Skeletal muscle tissue (tissue), 4 donors: ENCODE measurements around the gene NUTM2F. TPM values are rescaled to one million over a fixed set of nuclear protein-coding genes. Genes with fewer than 3 reads are reported as not detected.
"Not testable (repeated sequence)": the region's sequence is repeated elsewhere in the genome, so short reads cannot be mapped to it uniquely, and the experiment has no call there.

Experiments used
- H3K27ac ChIP-seq: one replicate; pipeline ENCODE4 v1.7.0; 2013; ENCODE audit warnings: mild to moderate bottlenecking, low read depth, low read length, inconsistent platforms
- H3K27me3 ChIP-seq, 3 donors: one replicate each; pipeline ENCODE4 v1.7.0; 2013; ENCODE audit warnings: low read length in 3 of 3; ENCODE audit not compliant: control insufficient read depth in 3 of 3, insufficient read depth in 3 of 3
- H3K36me3 ChIP-seq, 3 donors: one replicate each; pipeline ENCODE4 v1.7.0; 2013; ENCODE audit warnings: low read length in 3 of 3; ENCODE audit not compliant: control insufficient read depth in 3 of 3, insufficient read depth in 3 of 3
- H3K4me1 ChIP-seq, 3 donors: one replicate each; pipeline ENCODE4 v1.7.0; 2013; ENCODE audit warnings: low read length in 3 of 3, mild to moderate bottlenecking in 3 of 3; ENCODE audit not compliant: control insufficient read depth in 3 of 3, insufficient read depth in 3 of 3
- H3K4me3 ChIP-seq, 3 donors: one replicate each; pipeline ENCODE4 v1.7.0; 2013; ENCODE audit warnings: low read length in 3 of 3
- H3K9ac ChIP-seq, 3 donors: one replicate each; pipeline ENCODE4 v1.7.0; 2013; ENCODE audit warnings: low read length in 3 of 3, mild to moderate bottlenecking in 3 of 3, moderate library complexity in 2 of 3, low read depth in 1 of 3
- H3K9me3 ChIP-seq, 3 donors: one replicate each; pipeline ENCODE4 v1.7.0; 2013; ENCODE audit warnings: low read length in 3 of 3; ENCODE audit not compliant: control insufficient read depth in 3 of 3
- total RNA-seq: library from RNA; depleted of rRNA; stranded (reverse); fragments of >200 nt; gene quantifications from one replicate; pipeline ENCODE4 v1.2.3, GENCODE V29; 2014
- donor health status: Osteomylitis.

Gene NUTM2F
- total RNA-seq: not detected

DNA sequence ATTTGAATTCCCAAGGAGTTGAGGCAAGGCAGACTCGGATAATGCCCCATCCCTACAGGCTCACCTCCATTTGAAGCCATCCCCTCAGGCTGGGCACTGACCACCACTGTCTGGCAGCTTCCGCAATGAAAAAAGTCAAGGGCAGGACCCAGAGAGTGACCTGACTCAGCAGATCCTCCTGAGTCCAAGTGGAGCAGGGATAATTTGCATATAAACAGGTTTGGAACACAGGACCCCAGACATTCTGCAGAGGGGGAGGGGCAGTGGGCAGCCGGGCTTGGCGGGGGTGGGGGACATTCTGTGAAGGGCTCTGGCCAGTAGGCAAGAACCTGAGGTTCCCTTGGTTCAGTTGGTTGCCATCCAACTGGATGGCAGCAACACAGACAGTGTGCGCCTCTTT lies at the start of gene NUTM2F:
Gene NUTM2F, minus strand, starts transcription at position 101 of the 400 bp plus-strand sequence. Its CDS starts 21 bp downstream, at position 80.
- not testable (repeated sequence) for H3K4me3 ChIP-seq, H3K27ac ChIP-seq, H3K27me3 ChIP-seq, H3K9me3 ChIP-seq, H3K36me3 ChIP-seq, H3K9ac ChIP-seq, H3K4me1 ChIP-seq

- H3K9ac ChIP-seq: peak overlapping the region in 2 of 3 donors; percentile 53 to 60
- H3K36me3 ChIP-seq: not testable (repeated sequence)
These were observed 46.8 kb upstream of the NUTM2F start for GRCh38 chr9:94375197-94375596.

DNA sequence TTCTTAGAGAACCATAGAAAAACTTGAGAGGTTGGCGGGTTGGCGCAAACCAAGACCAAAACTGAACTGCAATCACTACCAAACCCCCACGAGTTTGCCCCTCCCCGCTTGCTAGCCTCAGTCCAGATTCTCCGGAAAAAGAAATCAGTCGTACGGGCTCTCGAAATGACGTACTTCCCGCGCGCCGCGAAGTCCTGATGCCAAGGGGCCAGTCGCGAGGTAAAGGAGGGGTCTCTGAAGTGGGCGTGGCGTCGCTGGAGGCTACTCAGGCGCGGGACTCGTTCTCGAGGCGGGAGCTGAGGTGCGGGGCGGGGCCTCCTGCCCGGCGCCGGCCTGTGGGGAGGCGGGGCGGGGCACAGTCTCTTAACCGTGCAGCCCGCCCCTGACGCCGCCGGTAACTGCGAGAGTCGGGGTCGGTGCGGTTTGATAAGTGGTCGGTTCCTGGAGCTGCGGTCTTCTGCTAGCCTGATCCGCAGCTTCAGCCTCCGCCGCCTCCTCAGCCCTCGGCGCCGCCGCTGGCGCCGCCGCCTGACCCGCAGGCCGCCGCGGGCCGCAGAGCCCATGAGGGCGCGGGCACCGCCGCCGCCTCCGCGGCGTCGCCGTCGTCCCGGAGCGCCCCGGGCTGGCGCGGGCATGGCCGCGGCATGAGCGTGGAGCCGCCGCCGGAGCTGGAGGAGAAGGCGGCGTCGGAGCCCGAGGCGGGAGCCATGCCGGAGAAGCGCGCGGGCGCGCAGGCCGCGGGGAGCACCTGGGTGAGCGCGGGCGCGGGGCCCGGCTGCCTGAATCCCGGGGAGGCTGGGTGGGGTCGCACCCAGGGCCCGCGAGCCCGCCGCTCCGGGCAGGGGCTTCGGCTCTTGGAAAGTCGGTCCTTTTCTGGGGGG lies 46.0 kb upstream of the NUTM2F start:
- Histone ChIP-seq H3K4me3 (peak overlapping the region; percentile 63 to 70 (median 66)), H3K9ac (peak overlapping the region in 2 of 3 donors; percentile 53 to 64), H3K27ac (peak overlapping the region; percentile 75)
- H3K36me3 ChIP-seq, H3K4me1 ChIP-seq, H3K9me3 ChIP-seq, H3K27me3 ChIP-seq: not testable (repeated sequence)

More at GRCh38 chr9:94375197-94375596, 46.8 kb upstream of the NUTM2F start:
- Histone ChIP-seq H3K4me3 (peak overlapping the region; percentile 48 to 60 (median 54)), H3K27ac (peak overlapping the region; percentile 56)
- not testable (repeated sequence) for H3K4me1 ChIP-seq, H3K9me3 ChIP-seq, H3K27me3 ChIP-seq

GRCh38 chr9:94373779-94374175 lies 45.3 kb upstream of the NUTM2F start:
- Histone ChIP-seq H3K4me3 (peak overlapping the region; percentile 63 to 70 (median 66)), H3K9ac (peak overlapping the region in 1 of 3 donors; percentile 64), H3K27ac (peak overlapping the region; percentile 75)
- H3K27me3 ChIP-seq, H3K4me1 ChIP-seq, H3K9me3 ChIP-seq, H3K36me3 ChIP-seq: not testable (repeated sequence)

DNA sequence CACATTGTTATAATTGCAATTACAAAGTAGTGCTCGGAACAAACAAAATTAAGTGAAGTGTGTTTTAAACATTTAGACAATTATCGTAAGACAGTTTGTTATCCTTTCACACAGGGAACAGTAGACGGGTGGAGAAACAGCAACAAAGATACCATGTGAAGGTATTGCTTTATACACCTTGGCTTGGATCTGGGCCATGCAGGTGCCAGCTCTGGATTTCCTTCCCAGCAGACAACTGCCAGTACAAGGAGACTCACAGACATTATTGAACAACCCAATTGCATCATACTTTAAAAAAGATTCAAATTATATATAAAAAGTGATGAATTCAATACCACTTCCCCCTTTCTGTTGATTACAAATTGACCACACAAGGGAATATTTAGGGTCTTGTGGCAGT lies 41.8 kb upstream of the NUTM2F start:
- not testable (repeated sequence) for H3K4me3 ChIP-seq, H3K36me3 ChIP-seq, H3K4me1 ChIP-seq, H3K27ac ChIP-seq, H3K9me3 ChIP-seq, H3K27me3 ChIP-seq, H3K9ac ChIP-seq

GRCh38 chr9:94364093-94364614 lies 35.7 kb upstream of the NUTM2F start:
- H3K27me3 ChIP-seq, H3K36me3 ChIP-seq, H3K27ac ChIP-seq, H3K4me1 ChIP-seq, H3K4me3 ChIP-seq, H3K9me3 ChIP-seq, H3K9ac ChIP-seq: not testable (repeated sequence)

- H3K4me1 ChIP-seq, H3K27me3 ChIP-seq, H3K36me3 ChIP-seq, H3K9ac ChIP-seq, H3K9me3 ChIP-seq, H3K4me3 ChIP-seq, H3K27ac ChIP-seq: not testable (repeated sequence)
These were observed 28.7 kb upstream of the NUTM2F start for GRCh38 chr9:94357158-94357557.

DNA sequence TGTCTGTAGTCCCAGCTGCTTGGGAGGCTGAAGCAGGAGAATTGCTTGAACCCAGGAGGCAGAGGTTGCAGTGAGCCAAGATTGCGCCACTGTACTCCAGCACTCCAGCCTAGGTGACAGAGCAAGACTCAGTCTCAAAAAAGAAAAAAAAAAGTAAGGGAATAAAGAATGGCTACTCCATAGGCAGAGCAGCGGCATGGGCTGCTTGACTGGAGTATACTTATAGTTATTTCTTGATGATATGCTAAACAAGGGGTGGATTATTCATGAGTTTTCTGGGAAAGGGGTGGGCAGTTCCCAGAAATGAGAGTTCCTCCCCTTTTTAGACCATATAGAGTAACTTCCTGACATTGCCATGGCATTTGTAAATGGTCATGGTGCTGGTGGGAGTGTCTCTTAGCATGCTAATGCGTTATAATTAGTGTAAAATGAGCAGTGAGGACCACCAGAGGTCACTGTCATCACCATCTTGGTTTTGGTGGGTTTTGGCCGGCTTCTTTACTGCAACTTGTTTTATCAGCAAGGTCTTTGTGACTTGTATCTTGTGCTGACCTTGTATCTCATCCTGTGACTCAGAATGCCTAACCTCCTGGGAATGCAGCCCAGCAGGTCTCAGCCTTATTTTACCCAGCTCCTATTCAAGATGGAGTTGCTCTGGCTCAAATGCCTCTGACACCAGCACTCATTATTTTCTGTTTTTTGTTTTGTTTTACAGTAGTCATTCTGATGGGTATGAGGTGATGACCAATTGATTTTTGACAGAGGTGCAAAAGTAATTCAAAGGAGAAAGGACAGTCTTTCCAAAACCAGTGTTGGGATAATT lies 23.7 kb upstream of the NUTM2F start:
- not testable (repeated sequence) for H3K4me3 ChIP-seq, H3K36me3 ChIP-seq, H3K27me3 ChIP-seq, H3K4me1 ChIP-seq, H3K27ac ChIP-seq, H3K9me3 ChIP-seq, H3K9ac ChIP-seq

DNA sequence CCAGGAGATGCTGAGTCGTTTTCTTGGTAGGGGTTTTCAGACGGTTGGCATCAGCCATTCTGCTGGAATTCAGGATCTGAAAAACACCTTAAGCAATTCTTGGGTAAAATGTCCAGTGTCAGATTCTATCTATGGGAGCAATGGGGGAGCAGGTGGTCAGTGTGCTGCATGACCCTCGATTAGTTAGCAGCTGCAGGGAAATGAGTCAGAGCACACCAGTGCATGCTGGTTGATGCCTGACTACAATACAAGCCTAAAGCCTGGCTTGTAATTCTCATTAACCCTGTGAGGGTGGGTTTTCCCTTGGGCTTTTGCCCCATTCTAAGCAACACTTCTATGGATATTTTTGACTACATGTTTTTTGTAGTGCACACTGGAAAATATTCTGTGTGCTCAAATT lies 20.3 kb upstream of the NUTM2F start:
- H3K4me1 ChIP-seq, H3K27ac ChIP-seq, H3K4me3 ChIP-seq, H3K9ac ChIP-seq, H3K27me3 ChIP-seq, H3K36me3 ChIP-seq, H3K9me3 ChIP-seq: not testable (repeated sequence)

DNA sequence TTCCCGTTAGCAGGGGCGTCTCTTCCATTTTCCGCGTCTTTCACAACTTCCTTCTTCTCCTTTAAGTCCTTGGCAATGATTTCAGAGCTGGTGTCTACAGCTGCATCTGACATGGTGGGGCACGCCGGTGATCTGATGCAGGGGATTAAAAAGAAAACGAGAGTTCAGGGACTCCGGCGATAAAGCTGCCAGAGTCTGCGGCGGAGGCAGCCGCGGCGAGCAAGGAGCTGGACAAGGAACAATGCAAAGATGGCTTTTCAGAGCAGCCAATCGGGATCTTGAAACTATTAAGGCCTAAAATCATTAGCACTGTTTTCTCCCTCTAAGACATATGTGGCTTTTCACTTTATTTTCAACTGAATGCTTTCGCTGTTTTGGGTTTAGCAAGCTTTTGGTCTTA lies 19.0 kb upstream of the NUTM2F start:
- H3K4me1 ChIP-seq, H3K9ac ChIP-seq, H3K27me3 ChIP-seq, H3K36me3 ChIP-seq, H3K9me3 ChIP-seq, H3K27ac ChIP-seq, H3K4me3 ChIP-seq: not testable (repeated sequence)
